H1 (cell line): ENCODE measurements around the gene MMS19. TPM values are rescaled to one million over a fixed set of nuclear protein-coding genes. Genes with fewer than 3 reads are reported as not detected.

Source experiments
- CTCF ChIA-PET: fragments of 300-600 bp; sonication (Branson Sonifier 250); formaldehyde crosslinking; loops from one replicate; lab custom pipeline; 2021; ENCODE audit not compliant: partially characterized antibody; lab: Charles Lee
- POLR2A ChIA-PET: fragments of 300-600 bp; sonication (Branson Sonifier 250); formaldehyde crosslinking; loops from one replicate; lab custom pipeline; 2021; ENCODE audit warnings: inconsistent platforms; ENCODE audit not compliant: partially characterized antibody; lab: Charles Lee
- DNase-seq, 2 experiments: peaks; one replicate each; pipeline versions ENCODE4 v3.0.0 to v3.0.0-alpha.2; 2010 to 2022; ENCODE audit warnings: low spot score in 2 of 2, low read depth in 1 of 2, mixed read lengths in 1 of 2
- FAIRE-seq: peaks from 2 replicates; lab custom pipeline; 2011; peaks lifted over from hg19 to GRCh38; lab: Jason Lieb, UNC
- H2AFZ ChIP-seq: 2 replicates; pipeline ENCODE4 v1.8.1; 2012; ENCODE audit warnings: low read length, inconsistent platforms
- H2AK5ac ChIP-seq: 2 replicates; pipeline ENCODE4 v1.6.1; 2013; ENCODE audit warnings: low read depth, low read length
- H2BK120ac ChIP-seq: replicated peaks from 2 replicates; pipeline ENCODE3; 2013; ENCODE audit warnings: low read depth, low read length, inconsistent platforms
- H2BK12ac ChIP-seq: 2 replicates; pipeline ENCODE4 v1.6.1; 2013; ENCODE audit warnings: low read depth, low read length
- H2BK15ac ChIP-seq: 2 replicates; pipeline ENCODE4 v1.6.1; 2013; ENCODE audit warnings: low read length
- H2BK20ac ChIP-seq: 2 replicates; pipeline ENCODE4 v1.6.1; 2013; ENCODE audit warnings: low read length
- H2BK5ac ChIP-seq: 2 replicates; pipeline ENCODE4 v1.6.1; 2013; ENCODE audit warnings: low read depth, low read length
- H3K14ac ChIP-seq: 2 replicates; pipeline ENCODE4 v1.6.1; 2013; ENCODE audit warnings: inconsistent platforms; ENCODE audit not compliant: insufficient read length
- H3K18ac ChIP-seq: 2 replicates; pipeline ENCODE4 v1.6.1; 2013; ENCODE audit warnings: low read length; ENCODE audit errors: extremely low read depth
- H3K23ac ChIP-seq: 2 replicates; pipeline ENCODE4 v1.6.1; 2013; ENCODE audit warnings: inconsistent platforms; ENCODE audit not compliant: insufficient read length
- H3K23me2 ChIP-seq: 2 replicates; pipeline ENCODE4 v1.6.1; 2013; ENCODE audit warnings: low read depth, low read length
- H3K27ac ChIP-seq: 2 replicates; pipeline ENCODE4 v1.6.1; 2011; ENCODE audit warnings: low read depth, low read length, inconsistent platforms
- H3K27me3 ChIP-seq, 4 experiments: replicated peaks in 1 of 4; 1 replicate in 1 of 4; 2 replicates in 3 of 4; pipeline versions ENCODE4 v1.6.1 to v1.8.1; 2011 to 2013; ENCODE audit warnings: low read length in 3 of 4, mild to moderate bottlenecking in 3 of 4, inconsistent platforms in 2 of 4, mixed read lengths in 2 of 4, moderate library complexity in 1 of 4; ENCODE audit not compliant: control insufficient read depth in 3 of 4, insufficient read depth in 3 of 4; ENCODE audit errors: extremely low read depth in 1 of 4
- H3K36me3 ChIP-seq, 4 experiments: 2 replicates each; pipeline versions ENCODE4 v1.6.1 to v1.8.1; 2011 to 2013; ENCODE audit warnings: mild to moderate bottlenecking in 4 of 4, low read length in 3 of 4, moderate library complexity in 2 of 4, control low read depth in 1 of 4, inconsistent platforms in 1 of 4; ENCODE audit not compliant: insufficient read depth in 4 of 4, control insufficient read depth in 2 of 4
- H3K4ac ChIP-seq: replicated peaks from 2 replicates; pipeline ENCODE3; 2013; ENCODE audit warnings: low read length, low read depth, mixed read lengths, inconsistent platforms; ENCODE audit not compliant: insufficient read length
- H3K4me1 ChIP-seq, 4 experiments: replicated peaks in 1 of 4; 1 replicate in 1 of 4; 2 replicates in 3 of 4; pipeline versions ENCODE4 v1.6.1 to v1.8.1; 2011 to 2013; ENCODE audit warnings: low read length in 3 of 4, inconsistent platforms in 2 of 4, mixed read lengths in 1 of 4; ENCODE audit not compliant: insufficient read depth in 4 of 4, control insufficient read depth in 3 of 4
- H3K4me2 ChIP-seq, 2 experiments: 2 replicates each; pipeline versions ENCODE4 v1.6.1 to v1.8.1; 2011 to 2013; ENCODE audit warnings: low read depth in 2 of 2, low read length in 2 of 2, control low read depth in 1 of 2, inconsistent platforms in 1 of 2, mild to moderate bottlenecking in 1 of 2; ENCODE audit not compliant: insufficient read depth in 1 of 2
- H3K4me3 ChIP-seq, 4 experiments: fragments of 200-600, 300-600 bp in 1 of 4; sonication (generic), shearing (Covaris generic), sonication (Bioruptor Twin) in 1 of 4; 2 replicates each; pipeline versions ENCODE4 v1.5.1 to v1.8.1; 2011 to 2016; ENCODE audit warnings: low read length in 4 of 4, low read depth in 3 of 4, control low read depth in 2 of 4, inconsistent platforms in 2 of 4, mild to moderate bottlenecking in 2 of 4, mixed read lengths in 1 of 4, moderate library complexity in 1 of 4; ENCODE audit not compliant: insufficient read depth in 2 of 4; ENCODE audit errors: extremely low read depth in 1 of 4
- H3K56ac ChIP-seq: replicated peaks from 2 replicates; pipeline ENCODE3; 2013; ENCODE audit warnings: low read depth, mild to moderate bottlenecking, mixed read lengths, low read length, inconsistent platforms; ENCODE audit not compliant: insufficient read length
- H3K79me1 ChIP-seq: 2 replicates; pipeline ENCODE4 v1.6.1; 2013; ENCODE audit warnings: low read depth, low read length, control low read depth
- H3K79me2 ChIP-seq, 2 experiments: 2 replicates each; pipeline versions ENCODE4 v1.6.1 to v1.8.1; 2012 to 2013; ENCODE audit warnings: low read length in 2 of 2, mild to moderate bottlenecking in 2 of 2, inconsistent platforms in 1 of 2; ENCODE audit not compliant: insufficient read depth in 2 of 2, control insufficient read depth in 1 of 2
- H3K9ac ChIP-seq, 4 experiments: replicated peaks in 1 of 4; 1 replicate in 1 of 4; 2 replicates in 3 of 4; pipeline versions ENCODE4 v1.6.1 to v1.8.1; 2011 to 2013; ENCODE audit warnings: low read depth in 3 of 4, low read length in 3 of 4, control low read depth in 2 of 4, mild to moderate bottlenecking in 2 of 4, moderate library complexity in 2 of 4, inconsistent platforms in 1 of 4; ENCODE audit errors: extremely low read depth in 1 of 4
- H3K9me3 ChIP-seq, 2 experiments: 2 replicates each; pipeline versions ENCODE4 v1.6.1 to v1.8.1; 2012 to 2013; ENCODE audit warnings: mild to moderate bottlenecking in 2 of 2, moderate library complexity in 2 of 2, control low read depth in 1 of 2, inconsistent platforms in 1 of 2, low read depth in 1 of 2, low read length in 1 of 2, mixed read lengths in 1 of 2; ENCODE audit not compliant: insufficient read depth in 2 of 2
- H4K20me1 ChIP-seq, 2 experiments: replicated peaks in 1 of 2; 2 replicates each; pipeline versions ENCODE3 to v1.8.1; 2011 to 2013; ENCODE audit warnings: inconsistent platforms in 2 of 2, low read length in 2 of 2, mild to moderate bottlenecking in 1 of 2; ENCODE audit not compliant: insufficient read depth in 2 of 2, control insufficient read depth in 1 of 2
- H4K5ac ChIP-seq: 2 replicates; pipeline ENCODE4 v1.6.1; 2013; ENCODE audit warnings: low read length, low read depth, mixed read lengths, inconsistent platforms; ENCODE audit not compliant: insufficient read length
- H4K8ac ChIP-seq: 2 replicates; pipeline ENCODE4 v1.8.0; 2013; ENCODE audit warnings: mild to moderate bottlenecking, moderate library complexity, low read length, inconsistent platforms; ENCODE audit not compliant: insufficient read depth; ENCODE audit errors: extremely low read depth
- H4K91ac ChIP-seq: replicated peaks from 2 replicates; pipeline ENCODE3; 2013; ENCODE audit warnings: low read length, mixed read lengths, inconsistent platforms; ENCODE audit not compliant: insufficient read length
- POLR2AphosphoS5 ChIP-seq: IDR thresholded peaks from 2 replicates; pipeline ENCODE4 v1.6.1; 2011; ENCODE audit warnings: low read depth, low read length
- SRF ChIP-seq: IDR thresholded peaks from 2 replicates; pipeline ENCODE4 v1.6.1; 2011; ENCODE audit warnings: mild to moderate bottlenecking, low read depth, low read length, moderate library complexity
- whole genome bisulfite sequencing, 2 experiments: shearing (Covaris generic) in 1 of 2; methylation state at CpG; one replicate each; pipeline versions ENCODE4 v1.1.6 to v1.1.7; 2013 to 2015; ENCODE audit warnings: low lambda C conversion rate in 2 of 2, mixed read lengths in 2 of 2, inconsistent platforms in 1 of 2, low coverage in 1 of 2, missing lambda C conversion rate in 1 of 2; ENCODE audit not compliant: insufficient replicate concordance in 2 of 2, insufficient coverage in 1 of 2, insufficient read length in 1 of 2; ENCODE audit errors: extremely low coverage in 1 of 2, missing lambda C conversion rate in 1 of 2; 5-methylcytosine and 5-hydroxymethylcytosine counted together
- polyA plus RNA-seq, 7 experiments: library from polyadenylated mRNA; depleted of rRNA in 3 of 7; stranded (reverse) in 5 of 7; unstranded in 2 of 7; fragments of >200 nt in 5 of 7; fragments of 200-250 nt in 2 of 7; gene quantifications; 1 replicate in 5 of 7; 2 replicates in 1 of 7; 4 replicates in 1 of 7; pipeline versions ENCODE4 v1.2.1 to v1.2.3, GENCODE V29; 2011 to 2013; ENCODE audit warnings: missing spikeins in 2 of 7, mixed read lengths in 2 of 7
- total RNA-seq: library from RNA; stranded (reverse); fragmentation: NEBNext Ultra II Directional; extraction: Animal tissue kit (Norgen Biotek cat#: 25700); gene quantifications from 2 replicates; pipeline ENCODE4 v1.2.1, GENCODE V29; 2021

The MMS19 gene
- total and polyA plus RNA-seq, 2 of the 8 experiments (the other 6 are each of a cell fraction or from before 2014, with no cell fraction given) = 130 to 221 TPM

DNA sequence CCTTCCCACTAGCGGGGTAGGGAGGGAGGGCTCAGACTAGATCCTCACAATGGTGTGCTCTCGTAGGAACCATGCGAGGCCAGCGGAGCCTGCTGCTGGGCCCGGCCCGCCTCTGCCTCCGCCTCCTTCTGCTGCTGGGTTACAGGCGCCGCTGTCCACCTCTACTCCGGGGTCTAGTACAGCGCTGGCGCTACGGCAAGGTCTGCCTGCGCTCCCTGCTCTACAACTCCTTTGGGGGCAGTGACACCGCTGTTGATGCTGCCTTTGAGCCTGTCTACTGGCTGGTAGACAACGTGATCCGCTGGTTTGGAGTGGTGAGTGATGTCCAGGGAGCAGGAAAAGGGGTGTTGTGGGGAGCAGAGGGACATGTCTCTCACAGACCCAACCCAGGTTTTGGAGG lies 46.6 kb downstream of the MMS19 start:
- peaks cover 5 to 22% of the 10 kb centered on the region in 2 experiments for H3K79me2 ChIP-seq
- H2AK5ac ChIP-seq = no peak overlapping the region
- ChIA-PET CTCF (interaction anchor here (1.4 to 7.2 kb wide), 2 partner anchors 9 to 14 kb away, joined by 3 to 40 read pairs; no protein-coding TSS in a partner anchor), POLR2A (interaction anchor here (1.4 to 13.1 kb wide), 3 partner anchors 10 to 25 kb away, joined by 4 to 105 read pairs (median 4); no protein-coding TSS in a partner anchor)
- H2BK15ac ChIP-seq = no peak overlapping the region
- no peak overlapping the region for H2BK12ac ChIP-seq
- no peak overlapping the region for H2BK20ac ChIP-seq
- H3K27ac ChIP-seq = peak overlapping the region; percentile 34; the same call in 1 of the 2 replicates
- H3K23me2 ChIP-seq = peaks cover under 1% of the 10 kb centered on the region; the same call in 1 of the 2 replicates
- no peaks in the 10 kb centered on the region for H3K9me3 ChIP-seq
- H2BK120ac ChIP-seq = no peak overlapping the region
- no peak overlapping the region for H3K23ac ChIP-seq
- peaks cover 11% of the 10 kb centered on the region; the same call in 1 of the 2 replicates for H3K79me1 ChIP-seq
- no peak overlapping the region for H3K14ac ChIP-seq
- no peak overlapping the region for H3K56ac ChIP-seq
- H2AFZ ChIP-seq = no peak overlapping the region
- H3K36me3 ChIP-seq = peaks cover 2 to 43% (median 27%) of the 10 kb centered on the region in 4 experiments; a peak in 7 of 8 replicates
- DNase-seq = no peak
- no peaks in the 10 kb centered on the region for H3K27me3 ChIP-seq
- H3K18ac ChIP-seq = no peak overlapping the region
- no peak overlapping the region for H3K9ac ChIP-seq
- H3K4ac ChIP-seq = no peak overlapping the region
- no peak overlapping the region for H4K91ac ChIP-seq
- no peak overlapping the region; the same call in 1 of the 2 replicates for H2BK5ac ChIP-seq
- H3K4me2 ChIP-seq = no peak overlapping the region
- H4K5ac ChIP-seq = no peak overlapping the region
- H3K4me3 ChIP-seq = no peak overlapping the region
- TF ChIP-seq POLR2AphosphoS5 (peak; percentile 70; the same call in 1 of the 2 replicates), SRF (no peak)
- 95% methylated on average over 11 of the region's 17 CpGs; no CpG with 5 or more reads in 1 of the 2 experiments for WGBS, 2 experiments
- H4K8ac ChIP-seq = peak overlapping the region; percentile 29; the same call in 1 of the 2 replicates
- peaks cover 0 to 4% (median 0%) of the 10 kb centered on the region in 4 experiments; a peak in 1 of 7 replicates for H3K4me1 ChIP-seq
- FAIRE-seq = no peak
- peaks cover 4 to 16% of the 10 kb centered on the region in 2 experiments for H4K20me1 ChIP-seq
